Stimulated activated CD4-positive, alpha-beta T cell treated with anti-CD3 and anti-CD28 coated beads, Interleukin-12 subunit alpha, Interleukin-12 subunit beta, amount 100 ng/mL, for 4 hours (primary cell): Measurements from ENCODE around the gene PFDN5.
"Not testable (repeated sequence)": the region's sequence is repeated elsewhere in the genome, so short reads cannot be mapped to it uniquely, and the experiment has no call there.

ENCODE experiments used
- DNase-seq: peaks from one replicate; pipeline ENCODE4 v3.0.0-alpha.2; 2020

Gene PFDN5

GRCh38 chr12:53330671-53331070 is 35.3 kb downstream of the PFDN5 start:
- no peak for DNase-seq

DNA sequence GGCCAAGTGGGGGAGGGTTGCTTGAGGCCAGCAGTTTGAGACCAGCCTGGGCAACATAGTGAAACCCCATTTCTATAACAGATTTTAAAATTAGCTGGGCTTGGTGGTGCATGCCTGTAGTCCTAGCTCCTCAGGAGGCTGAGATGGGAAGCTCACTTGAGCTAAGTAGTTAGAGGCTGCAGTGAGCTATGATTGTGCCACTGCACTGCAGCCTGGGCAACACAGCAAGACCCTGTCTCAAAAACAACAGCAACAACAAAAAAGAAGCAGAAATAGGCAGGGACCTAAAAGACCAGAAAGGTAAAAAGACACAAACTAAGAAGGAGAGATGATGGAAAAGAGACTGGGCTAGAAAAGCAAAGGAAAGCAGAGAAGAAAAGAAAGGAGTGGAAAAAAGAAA is 37.0 kb downstream of the PFDN5 start:
- DNase-seq = not testable (repeated sequence)

GRCh38 chr12:53332744-53333143 is 37.4 kb downstream of the PFDN5 start:
- no peak for DNase-seq

DNA sequence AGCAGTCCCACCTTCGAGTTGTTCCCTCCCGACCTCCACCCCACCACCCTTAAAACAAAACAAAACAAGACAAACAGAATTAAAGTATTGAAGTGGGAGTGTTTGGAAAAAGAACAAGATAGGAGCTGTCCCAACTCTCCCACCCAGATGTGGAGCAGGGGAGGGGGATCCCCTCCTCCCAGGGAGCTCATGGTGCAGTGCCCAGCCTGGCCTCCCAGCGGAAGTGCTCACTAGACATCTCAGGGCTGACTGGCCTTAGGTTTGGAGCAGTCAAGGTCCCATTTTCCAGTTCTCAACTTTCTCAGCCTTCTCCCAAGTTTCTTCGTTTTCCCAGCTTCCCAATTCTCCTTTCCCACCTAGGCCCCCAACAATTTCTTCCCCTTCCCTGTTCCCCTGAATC is 37.9 kb downstream of the PFDN5 start:
- no peak for DNase-seq

DNA sequence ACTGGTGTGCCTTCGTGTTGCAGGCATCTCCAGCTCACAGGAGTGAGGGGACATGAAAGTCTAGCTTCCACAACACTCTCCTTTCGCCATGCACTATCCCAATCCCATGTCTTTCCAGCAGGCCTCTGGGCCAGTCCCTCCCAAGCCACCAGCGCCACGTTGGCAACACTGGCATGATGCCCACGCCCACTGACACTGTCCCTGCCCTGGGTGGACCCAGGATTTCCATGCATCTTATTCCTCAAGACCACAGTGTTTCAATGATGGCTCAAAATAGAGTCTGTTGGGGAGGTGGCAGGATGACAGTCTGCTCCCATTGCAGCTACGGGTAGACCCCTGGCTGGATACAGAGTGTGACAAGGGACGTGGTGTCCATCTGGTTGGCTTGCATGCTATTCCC is 38.5 kb downstream of the PFDN5 start:
- no peak for DNase-seq

- no peak for DNase-seq
Observed at GRCh38 chr12:53334822-53335221, 39.5 kb downstream of the PFDN5 start.

DNA sequence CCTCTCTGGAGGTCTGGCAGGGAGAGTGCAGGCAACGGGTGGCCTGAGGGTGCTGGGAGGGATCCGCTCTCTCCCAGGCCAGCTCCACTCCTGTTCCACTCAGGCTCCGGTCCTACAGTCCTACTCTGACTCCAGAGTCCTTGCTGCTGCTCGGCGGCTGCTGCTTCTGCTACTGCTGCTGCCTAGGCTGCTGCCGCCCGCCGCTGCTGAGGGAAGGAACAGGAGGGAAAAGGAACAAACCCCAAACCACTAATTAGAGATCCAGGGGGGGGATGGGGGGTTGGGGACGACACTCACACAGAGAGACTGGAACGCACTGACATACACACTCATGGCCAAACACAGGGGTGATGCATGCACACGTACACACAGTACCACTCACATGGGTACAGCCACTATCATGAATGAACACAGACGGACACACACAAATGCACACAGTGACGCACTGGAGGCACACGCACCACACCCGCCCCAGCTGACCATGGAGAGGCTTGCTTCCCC is 40.9 kb downstream of the PFDN5 start, which contains the start of gene SP7:
SP7 (minus strand) TSS at position 174 of the 501 bp plus-strand sequence. CDS start 708 bp downstream, outside the sequence.
- no peak for DNase-seq

- DNase-seq = no peak
Observed at GRCh38 chr12:53338017-53338416, 42.7 kb downstream of the PFDN5 start.

DNA sequence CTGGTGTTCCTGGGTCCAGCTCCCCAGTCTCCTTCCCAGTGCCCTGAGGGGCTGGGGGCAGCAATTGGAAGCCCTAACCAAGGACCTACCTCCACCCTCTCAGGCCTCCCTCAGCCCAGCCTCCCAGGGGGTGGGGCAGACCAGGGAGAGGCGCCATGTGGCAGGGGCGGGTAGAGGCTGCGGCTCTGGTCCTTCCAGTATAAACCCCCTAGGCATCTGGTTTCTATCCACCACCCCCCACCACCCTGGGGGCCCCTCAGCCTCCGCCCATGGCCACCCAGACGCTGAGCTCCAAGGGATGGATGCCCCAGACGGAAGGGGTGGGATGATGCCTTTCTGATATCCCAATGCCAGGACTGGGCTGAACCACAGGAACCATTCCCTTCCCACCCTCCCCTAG is 43.6 kb downstream of the PFDN5 start:
- no peak for DNase-seq

DNA sequence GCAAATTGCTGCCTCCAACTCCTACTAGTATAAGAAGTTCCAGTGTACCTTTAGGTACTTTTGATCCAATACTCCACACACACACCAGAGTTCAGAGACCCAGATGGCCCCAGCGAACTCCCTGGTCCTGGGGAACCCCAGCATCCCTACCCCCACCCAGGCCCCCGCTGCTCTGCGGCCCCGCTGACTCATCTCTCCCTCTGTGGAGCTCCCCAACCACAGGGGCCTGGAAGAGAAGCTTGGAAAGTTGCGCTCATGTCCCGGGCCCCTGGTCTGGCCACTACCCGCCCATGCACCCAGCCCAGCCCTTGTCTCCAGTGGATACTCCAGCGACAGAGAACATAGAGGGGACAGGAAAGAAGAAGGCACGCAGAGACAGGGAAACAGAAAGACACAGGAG is 45.1 kb downstream of the PFDN5 start:
- no peak for DNase-seq

DNA sequence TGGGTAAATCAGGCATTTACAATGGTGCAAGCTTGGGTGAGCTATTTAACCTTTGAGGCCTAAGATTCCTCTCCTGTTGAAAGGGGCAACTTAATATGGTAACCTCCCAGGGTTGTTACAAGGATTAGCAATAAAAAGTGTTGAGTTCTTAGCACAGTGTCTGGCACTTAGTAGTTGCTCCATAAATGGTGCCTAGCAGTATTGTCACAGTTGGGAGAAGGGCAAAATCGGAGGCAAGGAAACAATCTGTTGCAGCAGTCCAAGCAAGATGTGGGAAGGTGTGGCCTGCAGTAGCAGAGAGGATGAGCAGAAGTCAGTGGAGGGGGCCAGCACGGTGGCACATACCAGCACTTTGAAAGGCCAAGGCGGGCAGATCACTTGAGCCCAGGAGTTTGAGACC is 48.1 kb downstream of the PFDN5 start:
- no peak for DNase-seq

DNA sequence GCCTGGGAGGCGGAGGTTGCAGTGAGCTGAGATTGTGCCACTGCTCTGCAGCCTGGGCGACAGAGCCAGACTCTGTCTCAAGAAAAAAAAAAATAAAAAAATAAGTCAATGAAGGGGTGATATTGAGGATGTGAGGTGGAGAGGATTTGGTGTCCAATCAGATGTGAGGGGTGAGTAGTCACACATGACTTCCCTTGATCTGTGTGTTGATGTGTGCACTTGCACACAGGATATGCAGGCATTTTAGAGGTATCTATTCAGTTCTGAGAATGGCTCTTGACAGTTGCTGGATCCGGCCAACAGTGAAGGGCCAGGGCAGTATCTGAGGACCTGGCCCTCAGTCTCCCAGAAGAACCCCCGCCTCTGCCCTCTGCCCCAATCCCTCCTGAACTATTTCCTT is 48.6 kb downstream of the PFDN5 start:
- DNase-seq = no peak

- DNase-seq = no peak
Observed at GRCh38 chr12:53344487-53344823, 49.1 kb downstream of the PFDN5 start.

DNA sequence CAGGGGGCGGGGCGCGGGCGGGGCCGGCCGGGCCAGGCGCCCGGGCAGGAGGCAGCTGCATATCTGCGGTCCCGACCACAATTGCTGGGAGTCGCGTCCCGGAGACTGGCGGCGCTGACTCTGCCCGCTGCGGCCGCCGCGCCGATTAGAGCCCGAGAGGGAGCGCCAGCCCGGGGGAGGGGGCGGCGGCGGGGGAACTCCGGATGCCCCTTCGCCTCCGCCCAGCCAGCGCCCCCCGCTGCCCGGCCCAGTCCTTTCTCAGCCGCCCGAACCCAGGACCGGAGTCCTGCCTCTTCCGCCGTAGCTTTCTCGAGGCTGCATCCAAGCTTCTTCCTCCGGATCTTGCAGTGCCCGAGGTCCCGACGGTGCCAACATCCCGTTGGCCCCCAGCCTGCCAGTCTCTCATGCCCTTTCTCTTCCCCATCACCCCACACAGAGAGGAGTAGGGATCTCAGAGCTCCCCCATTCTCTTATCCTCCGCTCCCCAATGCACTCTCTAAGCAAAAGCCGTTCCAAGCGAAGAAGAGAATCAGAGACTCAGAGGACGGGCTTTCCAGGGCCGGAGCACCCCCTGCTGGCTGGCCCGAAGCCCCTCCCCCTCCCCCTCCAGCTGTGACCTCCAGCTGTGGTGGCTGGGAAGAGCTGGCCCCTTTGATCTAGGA is 49.6 kb downstream of the PFDN5 start:
- peak; percentile 69 for DNase-seq

GRCh38 chr12:53345486-53346188 is 50.3 kb downstream of the PFDN5 start:
- DNase-seq = no peak

- DNase-seq = no peak
Observed at GRCh38 chr12:53346491-53346890, 51.1 kb downstream of the PFDN5 start.

DNA sequence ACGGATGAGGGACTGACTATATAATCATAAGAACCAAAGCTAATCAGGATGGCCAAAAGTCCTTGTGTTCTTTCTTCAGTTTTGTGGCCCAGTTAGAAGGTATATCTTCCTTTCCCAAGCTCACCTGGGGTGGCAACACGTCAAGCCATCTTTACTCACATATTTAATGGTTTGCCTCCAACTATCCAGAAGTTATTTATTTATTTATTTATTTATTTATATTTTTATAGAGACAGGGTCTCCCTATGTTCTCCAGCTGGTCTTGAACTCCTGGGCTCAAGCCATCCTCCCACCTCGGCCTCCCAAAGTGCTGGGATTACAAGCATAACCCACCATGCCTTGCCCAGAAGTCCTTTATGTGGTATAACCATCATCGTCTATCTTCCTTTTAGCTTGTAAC is 52.6 kb downstream of the PFDN5 start:
- no peak for DNase-seq
